H9 (cell line): ENCODE data around the gene CDYL2. TPM values are rescaled to one million over a fixed set of nuclear protein-coding genes. Genes with fewer than 3 reads are reported as not detected.

Experiments
- DNase-seq: peaks from one replicate; pipeline ENCODE4 v3.0.0-alpha.2; 2017
- H2AFZ ChIP-seq: one replicate; pipeline ENCODE4 v1.6.1; 2013; ENCODE audit warnings: mild to moderate bottlenecking, low read length, control low read depth, moderate library complexity
- H2AK5ac ChIP-seq: 2 replicates; pipeline ENCODE4 v1.6.1; 2013; ENCODE audit warnings: low read length, control low read depth, mixed read lengths; ENCODE audit not compliant: insufficient read length
- H2BK120ac ChIP-seq: one replicate; pipeline ENCODE4 v1.6.1; 2013; ENCODE audit warnings: low read depth, mild to moderate bottlenecking, low read length, control low read depth, inconsistent platforms; ENCODE audit not compliant: poor library complexity, severe bottlenecking
- H2BK12ac ChIP-seq: 2 replicates; pipeline ENCODE4 v1.6.1; 2013; ENCODE audit warnings: low read length, control low read depth, mixed read lengths, low read depth; ENCODE audit not compliant: insufficient read length
- H2BK15ac ChIP-seq: 2 replicates; pipeline ENCODE4 v1.6.1; 2013; ENCODE audit warnings: low read depth, low read length, control low read depth
- H2BK20ac ChIP-seq: one replicate; pipeline ENCODE4 v1.6.1; 2013; ENCODE audit warnings: low read depth, mild to moderate bottlenecking, low read length, control low read depth, inconsistent platforms; ENCODE audit not compliant: poor library complexity, severe bottlenecking
- H2BK5ac ChIP-seq: 2 replicates; pipeline ENCODE4 v1.6.1; 2013; ENCODE audit warnings: low read length, control low read depth, mixed read lengths; ENCODE audit not compliant: insufficient read length
- H3K14ac ChIP-seq: 2 replicates; pipeline ENCODE4 v1.6.1; 2013; ENCODE audit warnings: low read length, control low read depth; ENCODE audit not compliant: insufficient read depth
- H3K18ac ChIP-seq: 2 replicates; pipeline ENCODE4 v1.6.1; 2013; ENCODE audit warnings: low read depth, mild to moderate bottlenecking, mixed read lengths, low read length, control low read depth; ENCODE audit not compliant: insufficient read length
- H3K23ac ChIP-seq: 2 replicates; pipeline ENCODE4 v1.6.1; 2013; ENCODE audit warnings: low read length, control low read depth, mixed read lengths, low read depth; ENCODE audit not compliant: insufficient read length
- H3K23me2 ChIP-seq: 2 replicates; pipeline ENCODE4 v1.6.1; 2013; ENCODE audit warnings: low read depth, mild to moderate bottlenecking, mixed read lengths, low read length, control low read depth; ENCODE audit not compliant: insufficient read length, poor library complexity, severe bottlenecking
- H3K27ac ChIP-seq: 2 replicates; pipeline ENCODE4 v1.5.1; 2013; ENCODE audit warnings: low read length, control low read depth, mixed read lengths, low read depth; ENCODE audit not compliant: insufficient read length
- H3K27me3 ChIP-seq: 2 replicates; pipeline ENCODE4 v1.6.1; 2013; ENCODE audit warnings: low read length, control low read depth, inconsistent platforms; ENCODE audit not compliant: insufficient read depth
- H3K4ac ChIP-seq: 2 replicates; pipeline ENCODE4 v1.6.1; 2013; ENCODE audit warnings: low read depth, mild to moderate bottlenecking, control low read depth, inconsistent platforms, low read length, moderate library complexity
- H3K4me1 ChIP-seq: 2 replicates; pipeline ENCODE4 v1.6.1; 2013; ENCODE audit warnings: low read length, control low read depth, inconsistent platforms; ENCODE audit not compliant: insufficient read depth
- H3K4me2 ChIP-seq: 2 replicates; pipeline ENCODE4 v1.6.1; 2013; ENCODE audit warnings: low read length, control low read depth, mixed read lengths; ENCODE audit not compliant: insufficient read length, insufficient read depth
- H3K56ac ChIP-seq: 2 replicates; pipeline ENCODE4 v1.6.1; 2013; ENCODE audit warnings: low read depth, mild to moderate bottlenecking, mixed read lengths, low read length, control low read depth; ENCODE audit not compliant: insufficient read length
- H3K79me1 ChIP-seq: 2 replicates; pipeline ENCODE4 v1.6.1; 2013; ENCODE audit warnings: low read depth, mild to moderate bottlenecking, moderate library complexity, low read length, control low read depth, inconsistent platforms; ENCODE audit not compliant: insufficient read depth, poor library complexity, severe bottlenecking
- H3K79me2 ChIP-seq: 2 replicates; pipeline ENCODE4 v1.6.1; 2013; ENCODE audit warnings: low read length, control low read depth, inconsistent platforms; ENCODE audit not compliant: insufficient read depth
- H3K9ac ChIP-seq: 2 replicates; pipeline ENCODE4 v1.6.1; 2013; ENCODE audit warnings: low read length, control low read depth, mixed read lengths; ENCODE audit not compliant: insufficient read length; ENCODE audit errors: extremely low read depth
- H3K9me3 ChIP-seq: one replicate; pipeline ENCODE4 v1.6.1; 2013; ENCODE audit warnings: low read depth, low read length, inconsistent platforms; ENCODE audit not compliant: control insufficient read depth
- H3T11ph ChIP-seq: one replicate; pipeline ENCODE4 v1.6.1; 2013; ENCODE audit warnings: mild to moderate bottlenecking, low read length, control low read depth, inconsistent platforms
- H4K20me1 ChIP-seq: one replicate; pipeline ENCODE4 v1.6.1; 2013; ENCODE audit not compliant: control insufficient read depth, insufficient read length, insufficient read depth
- H4K5ac ChIP-seq: 2 replicates; pipeline ENCODE4 v1.6.1; 2013; ENCODE audit warnings: low read depth, mild to moderate bottlenecking, mixed read lengths, low read length, control low read depth; ENCODE audit not compliant: insufficient read length
- H4K8ac ChIP-seq: replicated peaks from 2 replicates; pipeline ENCODE4 v1.6.1; 2013; ENCODE audit warnings: low read length, control low read depth, mixed read lengths, low read depth; ENCODE audit not compliant: insufficient read length
- H4K91ac ChIP-seq: 2 replicates; pipeline ENCODE4 v1.6.1; 2013; ENCODE audit warnings: low read depth, mild to moderate bottlenecking, moderate library complexity, mixed read lengths, low read length, control low read depth; ENCODE audit not compliant: insufficient read length
- H3K27ac Mint-ChIP-seq, 3 experiments: 2 replicates in 2 of 3; 3 replicates in 1 of 3; pipeline ENCODE4 v1.8.0; 2020 to 2021; ENCODE audit warnings: mixed read lengths in 3 of 3, mild to moderate bottlenecking in 1 of 3, moderate library complexity in 1 of 3
- H3K27me3 Mint-ChIP-seq: 2 replicates; pipeline ENCODE4 v1.8.0; 2021; ENCODE audit warnings: low read depth, mild to moderate bottlenecking, moderate library complexity, mixed read lengths
- H3K36me3 Mint-ChIP-seq, 3 experiments: 2 replicates in 2 of 3; 3 replicates in 1 of 3; pipeline ENCODE4 v1.8.0; 2020 to 2021; ENCODE audit warnings: low read depth in 3 of 3, mixed read lengths in 3 of 3; ENCODE audit not compliant: insufficient read depth in 1 of 3
- H3K4me1 Mint-ChIP-seq, 2 experiments: 2 replicates each; pipeline ENCODE4 v1.8.0; 2020; ENCODE audit warnings: mixed read lengths in 2 of 2
- H3K4me3 Mint-ChIP-seq, 2 experiments: 2 replicates in 1 of 2; 3 replicates in 1 of 2; pipeline ENCODE4 v1.8.0; 2020 to 2021; ENCODE audit warnings: mild to moderate bottlenecking in 2 of 2, mixed read lengths in 2 of 2, moderate library complexity in 1 of 2
- H3K9me3 Mint-ChIP-seq, 2 experiments: 2 replicates in 1 of 2; 3 replicates in 1 of 2; pipeline ENCODE4 v1.8.0; 2020; ENCODE audit warnings: mild to moderate bottlenecking in 2 of 2, mixed read lengths in 2 of 2, moderate library complexity in 1 of 2
- WGBS: extraction: QIAGEN DNeasy Blood & Tissue Kit; methylation state at CpG from one replicate; pipeline ENCODE4 v1.1.7; 2013; ENCODE audit warnings: missing lambda C conversion rate, low lambda C conversion rate, mixed read lengths; ENCODE audit not compliant: insufficient read length; ENCODE audit errors: extremely low coverage; 5-methylcytosine and 5-hydroxymethylcytosine counted together
- total RNA-seq: library from RNA; stranded (reverse); gene quantifications from 2 replicates; pipeline ENCODE4 v1.2.1, GENCODE V29; 2021
- TF ChIP-seq, protein P1 (sequence below): fragments of 200-600 bp; sonication (generic); conservative IDR thresholded peaks from 3 replicates; pipeline ENCODE4 v1.8.0; 2021; ENCODE audit warnings: antibody characterized with exemption, mild to moderate bottlenecking

Gene CDYL2
- total RNA-seq, 1 experiment from 2014 or later, result 4.2 TPM

DNA sequence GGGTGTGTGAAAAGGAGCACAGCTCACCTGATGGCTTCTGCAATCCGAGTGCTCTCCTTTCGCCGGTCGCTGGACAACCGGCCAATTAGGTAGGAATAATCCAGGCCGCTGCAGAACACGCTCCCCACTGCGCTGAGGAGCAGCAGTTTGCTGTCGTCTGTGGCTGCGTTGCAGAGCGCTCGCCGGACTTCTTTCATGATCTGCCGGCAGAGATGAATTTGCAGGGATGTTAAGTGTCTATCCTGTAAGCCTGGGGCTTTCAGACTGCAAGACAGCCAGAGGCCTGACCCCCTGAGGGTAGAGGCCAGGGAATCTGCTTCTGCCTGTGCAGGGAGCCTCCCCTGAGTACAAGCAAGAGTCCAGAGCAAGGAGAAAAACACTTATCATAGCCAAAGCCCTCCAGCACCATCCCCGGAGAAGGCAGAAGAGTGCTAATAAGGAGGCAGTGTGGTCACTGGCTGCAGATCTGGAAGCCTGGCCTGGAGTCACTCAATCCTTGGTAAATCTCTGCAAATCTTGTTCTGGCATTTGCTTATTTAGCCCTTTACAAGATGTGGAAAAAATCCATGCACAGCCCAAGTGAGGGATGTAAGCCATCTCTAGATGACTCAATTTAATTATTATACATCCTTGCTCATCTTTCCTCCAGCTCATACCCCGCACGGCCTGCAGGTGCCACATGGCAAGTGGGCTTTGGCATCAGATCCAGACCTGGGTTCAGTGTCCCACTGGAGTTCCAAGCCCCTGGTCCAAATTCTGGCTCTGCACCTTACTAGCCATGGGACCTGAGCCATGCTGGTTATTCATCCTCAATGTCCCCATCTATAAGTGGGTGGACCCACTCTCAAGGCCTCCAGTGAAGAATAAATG is 183.4 kb downstream of the CDYL2 start:
- DNase-seq, result no peak
- no peak overlapping the region for H3K56ac ChIP-seq
- Mint-ChIP-seq H3K36me3 (no peaks in the 10 kb centered on the region; a peak in 2 of 7 replicates), H3K9me3 (peaks cover 8 to 26% of the 10 kb centered on the region in 2 experiments; a peak in 4 of 5 replicates), H3K4me3 (no peak overlapping the region), H3K4me1 (peaks cover 0 to 3% of the 10 kb centered on the region in 2 experiments; a peak in 1 of 4 replicates), H3K27me3 (no peaks in the 10 kb centered on the region), H3K27ac (no peak overlapping the region)
- no peak overlapping the region for H4K5ac ChIP-seq
- no peak overlapping the region for H3K23ac ChIP-seq
- no peaks in the 10 kb centered on the region for H3K9me3 ChIP-seq
- H3K79me2 ChIP-seq, result no peaks in the 10 kb centered on the region
- H4K8ac ChIP-seq, result no peak overlapping the region
- H3K23me2 ChIP-seq, result no peaks in the 10 kb centered on the region
- H4K20me1 ChIP-seq, result no peaks in the 10 kb centered on the region
- H3K18ac ChIP-seq, result no peak overlapping the region
- no peaks in the 10 kb centered on the region for H3K4me1 ChIP-seq
- no peak overlapping the region for H3K4ac ChIP-seq
- WGBS, result no CpG with 5 or more reads among the region's 17 CpGs
- no peaks in the 10 kb centered on the region for H3K27me3 ChIP-seq
- H4K91ac ChIP-seq, result no peak overlapping the region
- no peak overlapping the region for H3K4me2 ChIP-seq
- H3K9ac ChIP-seq, result no peak overlapping the region
- no peak overlapping the region for H2BK5ac ChIP-seq
- H3K14ac ChIP-seq, result no peak overlapping the region
- no peak overlapping the region for H2BK120ac ChIP-seq
- H2BK20ac ChIP-seq, result no peak overlapping the region
- no peaks in the 10 kb centered on the region for H3K79me1 ChIP-seq
- H2BK12ac ChIP-seq, result no peak overlapping the region
- no peak overlapping the region for H2AK5ac ChIP-seq
- H3K27ac ChIP-seq, result no peak overlapping the region
- no peak overlapping the region for H2AFZ ChIP-seq
- TF ChIP-seq, protein P1, sequence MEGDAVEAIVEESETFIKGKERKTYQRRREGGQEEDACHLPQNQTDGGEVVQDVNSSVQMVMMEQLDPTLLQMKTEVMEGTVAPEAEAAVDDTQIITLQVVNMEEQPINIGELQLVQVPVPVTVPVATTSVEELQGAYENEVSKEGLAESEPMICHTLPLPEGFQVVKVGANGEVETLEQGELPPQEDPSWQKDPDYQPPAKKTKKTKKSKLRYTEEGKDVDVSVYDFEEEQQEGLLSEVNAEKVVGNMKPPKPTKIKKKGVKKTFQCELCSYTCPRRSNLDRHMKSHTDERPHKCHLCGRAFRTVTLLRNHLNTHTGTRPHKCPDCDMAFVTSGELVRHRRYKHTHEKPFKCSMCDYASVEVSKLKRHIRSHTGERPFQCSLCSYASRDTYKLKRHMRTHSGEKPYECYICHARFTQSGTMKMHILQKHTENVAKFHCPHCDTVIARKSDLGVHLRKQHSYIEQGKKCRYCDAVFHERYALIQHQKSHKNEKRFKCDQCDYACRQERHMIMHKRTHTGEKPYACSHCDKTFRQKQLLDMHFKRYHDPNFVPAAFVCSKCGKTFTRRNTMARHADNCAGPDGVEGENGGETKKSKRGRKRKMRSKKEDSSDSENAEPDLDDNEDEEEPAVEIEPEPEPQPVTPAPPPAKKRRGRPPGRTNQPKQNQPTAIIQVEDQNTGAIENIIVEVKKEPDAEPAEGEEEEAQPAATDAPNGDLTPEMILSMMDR, result no peak
- H3T11ph ChIP-seq, result no peak overlapping the region
- H2BK15ac ChIP-seq, result no peak overlapping the region
